RWPE1 (cell line): Measurements from ENCODE around the gene DNAJC7.
"Not testable (repeated sequence)": the region's sequence is repeated elsewhere in the genome, so short reads cannot be mapped to it uniquely, and the experiment has no call there.

Source experiments
- CTCF ChIA-PET: fragments of 350-600 bp; sonication (Branson Sonifier 250); formaldehyde crosslinking; extraction: SDS; loops from one replicate; lab custom pipeline; 2021; lab: Yijun Ruan, JAX
- POLR2A ChIA-PET: fragments of 400-600 bp; formaldehyde crosslinking; extraction: SDS; loops from one replicate; lab custom pipeline; 2020; ENCODE audit warnings: antibody characterized with exemption; ENCODE audit not compliant: low non-redundant PET; lab: Yijun Ruan, JAX
- DNase-seq: peaks from one replicate; pipeline ENCODE4 v3.0.0; 2012; ENCODE audit warnings: low spot score
- H3K27ac ChIP-seq: fragments of 450-650 bp; 2 replicates; pipeline ENCODE4 v1.5.1; 2017
- CTCF ChIP-seq: fragments of 450-650 bp; conservative IDR thresholded peaks from 2 replicates; pipeline ENCODE4 v1.5.1; 2017; ENCODE audit warnings: low read depth, mild to moderate bottlenecking

DNAJC7 gene

GRCh38 chr17:42018988-42019387 is 1.7 kb upstream of the DNAJC7 start:
- POLR2A ChIA-PET: interaction anchor here (2.1 kb wide), 1 partner anchor 52 kb away, joined by 11 read pairs; the partner anchor contains the start of gene CNP
- H3K27ac ChIP-seq: no peak overlapping the region
- no peak for DNase-seq
- CTCF ChIA-PET: interaction anchor here (0.6 kb wide), 1 partner anchor 56 kb away, joined by 3 read pairs; no protein-coding TSS in a partner anchor
- TF ChIP-seq CTCF: no peak

- CTCF ChIA-PET: interaction anchor here (0.6 to 1.0 kb wide), 4 partner anchors 55 to 220 kb away, joined by 3 to 6 read pairs (median 3); no protein-coding TSS in a partner anchor
- DNase-seq: no peak
- POLR2A ChIA-PET: interaction anchor here (2.1 kb wide), 1 partner anchor 52 kb away, joined by 11 read pairs; the partner anchor contains the start of gene CNP
- peak overlapping the region; percentile 91 for H3K27ac ChIP-seq
- no peak for TF ChIP-seq CTCF
These were observed 1.1 kb upstream of the DNAJC7 start for GRCh38 chr17:42018339-42018738.

- ChIA-PET CTCF (interaction anchor here (0.6 to 1.2 kb wide), 4 partner anchors 26 to 220 kb away, joined by 3 to 6 read pairs (median 3); no protein-coding TSS in a partner anchor), POLR2A (interaction anchor here (0.6 to 2.1 kb wide), 2 partner anchors 20 to 51 kb away, joined by 3 to 11 read pairs; partner anchors contain the start of gene CNP)
- DNase-seq: peak; percentile 72
- H3K27ac ChIP-seq: peak overlapping the region; percentile 91
- no peak for TF ChIP-seq CTCF
These were observed 594 bp upstream of the DNAJC7 start for GRCh38 chr17:42017866-42018200.

- CTCF ChIA-PET: no interaction called here
- POLR2A ChIA-PET: no interaction called here
- TF ChIP-seq CTCF: no peak
- peak overlapping the region; percentile 91 for H3K27ac ChIP-seq
- DNase-seq: no peak
These were observed 818 bp downstream of the DNAJC7 start for GRCh38 chr17:42016411-42016831.

DNA sequence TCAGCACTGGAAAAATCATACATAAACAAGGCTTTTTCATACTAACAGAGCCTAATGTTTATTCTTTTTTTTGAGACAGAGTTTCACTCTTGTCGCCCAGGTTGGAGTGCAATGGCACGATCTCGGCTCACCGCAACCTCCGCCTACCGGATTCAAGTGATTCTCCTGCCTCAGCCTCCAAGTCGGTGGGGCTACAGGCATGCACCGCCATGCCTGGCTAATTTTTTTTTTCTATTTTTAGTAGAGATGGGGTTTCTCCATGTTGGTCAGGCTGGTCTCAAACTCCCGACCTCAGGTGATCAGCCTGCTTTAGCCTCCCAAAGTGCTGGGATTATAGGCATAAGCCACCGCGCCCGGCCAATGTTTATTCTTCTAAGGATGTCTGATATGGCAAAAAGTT is 3.5 kb downstream of the DNAJC7 start:
- POLR2A ChIA-PET: interaction anchor here (0.7 kb wide), 1 partner anchor 97 kb away, joined by 4 read pairs; no protein-coding TSS in a partner anchor
- DNase-seq, CTCF ChIA-PET: not testable (repeated sequence)
- H3K27ac ChIP-seq: peak overlapping the region; percentile 54

DNA sequence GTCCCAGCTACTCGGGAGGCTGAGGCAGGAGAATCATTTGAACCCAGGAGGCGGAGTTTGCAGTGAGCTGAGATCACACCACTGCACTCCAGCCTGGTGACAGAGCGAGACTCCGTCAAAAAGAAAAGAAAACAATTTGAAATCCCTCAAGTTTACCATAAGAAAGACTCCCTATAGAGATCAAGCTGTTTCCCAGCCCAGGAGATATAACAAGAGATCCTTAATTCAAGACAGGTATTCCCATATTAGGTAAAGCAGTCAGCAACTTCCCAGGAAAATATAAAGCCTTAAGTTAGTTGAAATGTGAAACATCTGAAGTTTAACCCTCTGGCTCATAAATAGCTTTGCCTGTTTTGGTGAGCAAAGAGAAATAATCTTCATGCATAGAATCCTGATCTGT is 4.9 kb downstream of the DNAJC7 start:
- CTCF ChIA-PET: not testable (repeated sequence)

GRCh38 chr17:42010898-42011516 is 6.2 kb downstream of the DNAJC7 start:
- peak; percentile 92 for DNase-seq
- TF ChIP-seq CTCF: no peak
- H3K27ac ChIP-seq: no peak overlapping the region
- ChIA-PET CTCF (no interaction called here), POLR2A (no interaction called here)

More for the DNA sequence above, 4.9 kb downstream of the DNAJC7 start:
- DNase-seq, POLR2A ChIA-PET: not testable (repeated sequence)
- peak overlapping the region; percentile 71 for H3K27ac ChIP-seq

DNA sequence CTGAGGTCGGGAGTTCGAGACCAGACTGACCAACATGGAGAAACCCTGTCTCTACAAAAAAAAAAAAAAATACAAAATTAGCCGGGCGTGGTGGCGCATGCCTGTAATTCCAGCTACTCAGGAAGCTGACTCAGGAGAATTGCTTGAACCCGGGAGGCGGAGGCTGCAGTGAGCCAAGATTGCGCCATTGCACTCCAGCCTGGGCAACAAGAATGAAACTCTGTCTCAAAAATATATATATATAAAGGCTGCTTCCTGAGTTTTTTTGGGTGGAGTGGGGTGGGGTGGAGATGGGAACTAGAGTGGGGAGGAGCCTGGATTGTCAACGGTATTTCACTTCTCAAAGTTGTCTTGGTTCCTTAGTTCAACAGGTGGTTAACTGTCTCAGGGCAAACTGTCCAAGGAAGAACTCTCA is 7.0 kb downstream of the DNAJC7 start:
- peak; percentile 47 for DNase-seq
- CTCF ChIA-PET, POLR2A ChIA-PET: not testable (repeated sequence)
- peak overlapping the region; percentile 90 for H3K27ac ChIP-seq
